ENCODE measurements around the gene ASAP2.
A peak's percentile ranks its signal among the peaks of the same experiment; 100 is the strongest.

ASAP2 gene

GRCh38 chr2:9205963-9206948 lies at the start of gene ASAP2:
Gene ASAP2 (plus strand): TSS chr2:9206812. CDS start chr2:9207105, 293 bp downstream.
- H3K36me3 ChIP-seq (ENCODE audit: insufficient read depth, low read depth, low read length), result no peaks in the 10 kb centered on the region
- H3K4me1 ChIP-seq (ENCODE audit: insufficient read depth, low read length), result peaks cover 13% of the 10 kb centered on the region; the same call in 1 of the 2 replicates
- H3K27ac ChIP-seq (ENCODE audit: low read length), result no peak within 1 kb of the TSS
- peak within 1 kb of the TSS; percentile 74 for H3K4me3 ChIP-seq (ENCODE audit: low read length)
- peak within 1 kb of the TSS; percentile 80 for H3K9ac ChIP-seq (ENCODE audit: low read depth, low read length)
- H3K9me3 ChIP-seq (ENCODE audit: insufficient read depth, low read depth, low read length), result no peaks in the 10 kb centered on the region
- H3K27me3 ChIP-seq (ENCODE audit: insufficient read depth, low read length), result peaks cover 36% of the 10 kb centered on the region

DNA sequence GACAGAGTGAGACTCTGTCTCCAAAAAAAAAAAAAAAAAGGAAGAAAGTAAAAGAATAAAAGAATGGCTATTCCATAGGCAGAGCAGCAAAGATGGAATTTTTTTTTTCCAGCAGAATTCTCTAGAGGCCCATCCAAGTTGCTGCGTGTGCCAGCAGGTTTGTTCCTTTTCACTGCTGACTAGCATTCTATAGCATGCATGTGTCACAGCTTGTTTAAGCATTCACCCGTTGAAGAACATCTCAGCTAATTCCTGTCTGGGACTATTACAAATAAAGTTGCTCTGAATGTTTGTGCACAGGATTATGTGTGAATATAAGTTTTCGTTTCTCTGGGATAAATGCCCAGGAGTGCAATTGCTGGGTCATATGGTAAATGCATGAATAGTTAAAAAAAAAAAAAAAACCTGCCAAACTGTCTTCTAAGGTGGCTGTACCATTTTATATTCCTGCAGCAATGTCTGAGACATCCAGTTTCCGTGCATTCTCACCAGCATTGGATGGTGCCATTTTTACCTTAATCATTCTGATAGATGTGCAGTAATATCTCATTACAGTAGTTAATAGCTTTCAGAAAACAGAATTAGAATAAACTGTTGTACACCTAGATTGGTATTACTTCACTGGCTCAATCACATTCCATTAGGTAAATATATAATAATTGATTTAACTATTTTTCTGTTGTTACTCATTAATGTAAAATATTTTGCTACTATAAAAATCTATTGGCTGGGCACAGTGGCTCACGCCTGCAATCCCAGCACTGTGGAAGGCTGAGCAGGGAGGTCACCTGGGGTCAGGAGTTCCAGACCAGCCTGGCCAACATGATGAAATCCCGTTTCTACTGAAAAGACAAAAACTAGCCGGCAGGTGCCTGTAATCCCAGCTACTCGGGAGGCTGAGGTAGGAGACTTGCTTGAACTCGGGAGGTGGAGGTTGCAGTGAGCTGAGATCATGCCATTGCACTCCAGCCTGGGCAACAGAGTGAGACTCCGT lies 47.5 kb upstream of the ASAP2 start:
- Histone ChIP-seq H3K9ac (ENCODE audit: low read depth, low read length) (no peak overlapping the region), H3K36me3 (ENCODE audit: insufficient read depth, low read depth, low read length) (no peaks in the 10 kb centered on the region), H3K27me3 (ENCODE audit: insufficient read depth, low read length) (no peaks in the 10 kb centered on the region), H3K4me3 (ENCODE audit: low read length) (no peak overlapping the region), H3K9me3 (ENCODE audit: insufficient read depth, low read depth, low read length) (no peaks in the 10 kb centered on the region), H3K27ac (ENCODE audit: low read length) (no peak overlapping the region), H3K4me1 (ENCODE audit: insufficient read depth, low read length) (no peaks in the 10 kb centered on the region)

DNA sequence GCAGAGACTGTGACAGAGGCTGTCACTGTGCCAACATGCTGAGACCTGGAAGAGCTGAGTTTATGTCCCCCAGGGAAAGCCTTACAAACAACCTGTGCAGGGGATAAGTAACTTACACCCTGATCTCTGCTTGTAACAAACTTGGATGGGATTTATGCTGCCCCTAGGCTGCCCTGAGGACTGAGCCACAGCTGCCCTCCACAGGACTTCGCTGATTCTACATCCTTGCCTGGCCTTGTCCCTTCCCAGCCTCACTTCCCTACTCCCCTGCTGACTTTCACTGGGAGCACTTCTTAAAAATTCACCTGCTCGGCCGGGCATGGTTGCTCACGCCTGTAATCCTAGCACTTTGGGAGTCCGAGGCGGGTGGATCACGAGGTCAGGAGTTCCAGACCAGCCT lies 45.9 kb upstream of the ASAP2 start:
- no peak overlapping the region for H3K4me3 ChIP-seq (ENCODE audit: low read length)

GRCh38 chr2:9162841-9163240 lies 43.8 kb upstream of the ASAP2 start:
- H3K9ac ChIP-seq (ENCODE audit: low read depth, low read length), result no peak overlapping the region
- no peaks in the 10 kb centered on the region for H3K27me3 ChIP-seq (ENCODE audit: insufficient read depth, low read length)
- H3K9me3 ChIP-seq (ENCODE audit: insufficient read depth, low read depth, low read length), result no peaks in the 10 kb centered on the region
- no peaks in the 10 kb centered on the region for H3K4me1 ChIP-seq (ENCODE audit: insufficient read depth, low read length)
- H3K27ac ChIP-seq (ENCODE audit: low read length), result no peak overlapping the region
- H3K36me3 ChIP-seq (ENCODE audit: insufficient read depth, low read depth, low read length), result no peaks in the 10 kb centered on the region
- H3K4me3 ChIP-seq (ENCODE audit: low read length), result no peak overlapping the region

More for the DNA sequence above, 45.9 kb upstream of the ASAP2 start:
- H3K36me3 ChIP-seq (ENCODE audit: insufficient read depth, low read depth, low read length), result no peaks in the 10 kb centered on the region
- no peak overlapping the region for H3K27ac ChIP-seq (ENCODE audit: low read length)
- no peak overlapping the region for H3K9ac ChIP-seq (ENCODE audit: low read depth, low read length)
- H3K9me3 ChIP-seq (ENCODE audit: insufficient read depth, low read depth, low read length), result no peaks in the 10 kb centered on the region
- H3K27me3 ChIP-seq (ENCODE audit: insufficient read depth, low read length), result no peaks in the 10 kb centered on the region
- no peaks in the 10 kb centered on the region for H3K4me1 ChIP-seq (ENCODE audit: insufficient read depth, low read length)

GRCh38 chr2:9163306-9164111 lies 43.1 kb upstream of the ASAP2 start:
- Histone ChIP-seq H3K4me1 (ENCODE audit: insufficient read depth, low read length) (peaks cover 4% of the 10 kb centered on the region; the same call in 1 of the 2 replicates), H3K27me3 (ENCODE audit: insufficient read depth, low read length) (no peaks in the 10 kb centered on the region), H3K9ac (ENCODE audit: low read depth, low read length) (no peak overlapping the region), H3K4me3 (ENCODE audit: low read length) (no peak overlapping the region), H3K9me3 (ENCODE audit: insufficient read depth, low read depth, low read length) (no peaks in the 10 kb centered on the region), H3K27ac (ENCODE audit: low read length) (no peak overlapping the region), H3K36me3 (ENCODE audit: insufficient read depth, low read depth, low read length) (no peaks in the 10 kb centered on the region)

- no peak overlapping the region for H3K27ac ChIP-seq (ENCODE audit: low read length)
- no peak overlapping the region for H3K9ac ChIP-seq (ENCODE audit: low read depth, low read length)
- H3K4me3 ChIP-seq (ENCODE audit: low read length), result no peak overlapping the region
- H3K4me1 ChIP-seq (ENCODE audit: insufficient read depth, low read length), result peaks cover 4% of the 10 kb centered on the region; the same call in 1 of the 2 replicates
- no peaks in the 10 kb centered on the region for H3K27me3 ChIP-seq (ENCODE audit: insufficient read depth, low read length)
- no peaks in the 10 kb centered on the region for H3K36me3 ChIP-seq (ENCODE audit: insufficient read depth, low read depth, low read length)
- H3K9me3 ChIP-seq (ENCODE audit: insufficient read depth, low read depth, low read length), result no peaks in the 10 kb centered on the region
Measured at GRCh38 chr2:9164112-9164608, 42.5 kb upstream of the ASAP2 start.

- no peaks in the 10 kb centered on the region for H3K36me3 ChIP-seq (ENCODE audit: insufficient read depth, low read depth, low read length)
- H3K27ac ChIP-seq (ENCODE audit: low read length), result no peak overlapping the region
- H3K9me3 ChIP-seq (ENCODE audit: insufficient read depth, low read depth, low read length), result no peaks in the 10 kb centered on the region
- no peaks in the 10 kb centered on the region for H3K27me3 ChIP-seq (ENCODE audit: insufficient read depth, low read length)
- peaks cover 4% of the 10 kb centered on the region; the same call in 1 of the 2 replicates for H3K4me1 ChIP-seq (ENCODE audit: insufficient read depth, low read length)
- no peak overlapping the region for H3K9ac ChIP-seq (ENCODE audit: low read depth, low read length)
- H3K4me3 ChIP-seq (ENCODE audit: low read length), result no peak overlapping the region
Measured at GRCh38 chr2:9165625-9166024, 41.0 kb upstream of the ASAP2 start.

- Histone ChIP-seq H3K27me3 (ENCODE audit: insufficient read depth, low read length) (no peaks in the 10 kb centered on the region), H3K9me3 (ENCODE audit: insufficient read depth, low read depth, low read length) (no peaks in the 10 kb centered on the region), H3K4me3 (ENCODE audit: low read length) (no peak overlapping the region), H3K36me3 (ENCODE audit: insufficient read depth, low read depth, low read length) (no peaks in the 10 kb centered on the region), H3K27ac (ENCODE audit: low read length) (no peak overlapping the region), H3K9ac (ENCODE audit: low read depth, low read length) (no peak overlapping the region), H3K4me1 (ENCODE audit: insufficient read depth, low read length) (peaks cover 7% of the 10 kb centered on the region; the same call in 1 of the 2 replicates)
Measured at GRCh38 chr2:9166579-9167377, 39.8 kb upstream of the ASAP2 start.

- Histone ChIP-seq H3K27me3 (ENCODE audit: insufficient read depth, low read length) (no peaks in the 10 kb centered on the region), H3K27ac (ENCODE audit: low read length) (no peak overlapping the region), H3K9me3 (ENCODE audit: insufficient read depth, low read depth, low read length) (no peaks in the 10 kb centered on the region), H3K36me3 (ENCODE audit: insufficient read depth, low read depth, low read length) (no peaks in the 10 kb centered on the region), H3K9ac (ENCODE audit: low read depth, low read length) (no peak overlapping the region), H3K4me1 (ENCODE audit: insufficient read depth, low read length) (peaks cover 7% of the 10 kb centered on the region; the same call in 1 of the 2 replicates), H3K4me3 (ENCODE audit: low read length) (no peak overlapping the region)
Measured at GRCh38 chr2:9167718-9168657, 38.6 kb upstream of the ASAP2 start.
